Chondrocyte (in vitro differentiated cells): ENCODE measurements around the gene RAVER2. TPM values are rescaled to one million over a fixed set of nuclear protein-coding genes. Genes with fewer than 3 reads are reported as not detected.

Experiments used
- DNase-seq: peaks from one replicate; pipeline ENCODE4 v3.0.0; 2021; ENCODE audit warnings: mixed read lengths, low spot score
- H3K27ac Mint-ChIP-seq: one replicate; pipeline ENCODE4 v1.8.0; 2021; ENCODE audit warnings: mild to moderate bottlenecking, moderate library complexity, mixed read lengths; ENCODE audit not compliant: unreplicated experiment
- H3K27me3 Mint-ChIP-seq: 2 replicates; pipeline ENCODE4 v1.8.0; 2021; ENCODE audit warnings: low read depth, mixed read lengths
- H3K36me3 Mint-ChIP-seq: 2 replicates; pipeline ENCODE4 v1.8.0; 2021; ENCODE audit warnings: low read depth, mixed read lengths
- H3K4me1 Mint-ChIP-seq: 2 replicates; pipeline ENCODE4 v1.8.0; 2021; ENCODE audit warnings: low read depth, mild to moderate bottlenecking, mixed read lengths
- H3K4me3 Mint-ChIP-seq: one replicate; pipeline ENCODE4 v1.8.0; 2021; ENCODE audit warnings: mild to moderate bottlenecking, moderate library complexity, mixed read lengths; ENCODE audit not compliant: unreplicated experiment
- H3K9me3 Mint-ChIP-seq: 2 replicates; pipeline ENCODE4 v1.8.0; 2021; ENCODE audit warnings: low read depth, mixed read lengths
- CTCF ChIP-seq: fragments of 200-600 bp; sonication (generic); IDR thresholded peaks from 2 replicates; pipeline ENCODE4 v1.5.0; 2021; ENCODE audit warnings: antibody characterized with exemption, mild to moderate bottlenecking, moderate library complexity
- total RNA-seq: library from RNA; stranded (reverse); gene quantifications from 3 replicates; pipeline ENCODE4 v1.2.1, GENCODE V29; 2021

RAVER2 gene
- total RNA-seq, 1 donor from 2014 or later: 16.4 TPM

- no peaks in the 10 kb centered on the region for H3K36me3 Mint-ChIP-seq
- TF ChIP-seq CTCF: no peak
- peak overlapping the region; percentile 59 for H3K27ac Mint-ChIP-seq
- H3K4me1 Mint-ChIP-seq: peaks cover 29% of the 10 kb centered on the region
- no peaks in the 10 kb centered on the region for H3K27me3 Mint-ChIP-seq
- no peak for DNase-seq
- H3K4me3 Mint-ChIP-seq: peak overlapping the region; percentile 75
- H3K9me3 Mint-ChIP-seq: no peaks in the 10 kb centered on the region
Observed at GRCh38 chr1:64743954-64744491, 852 bp upstream of the RAVER2 start.

- Mint-ChIP-seq H3K4me3 (peak overlapping the region; percentile 82), H3K27ac (peak overlapping the region; percentile 85), H3K4me1 (peaks cover 31% of the 10 kb centered on the region), H3K36me3 (no peaks in the 10 kb centered on the region), H3K9me3 (no peaks in the 10 kb centered on the region), H3K27me3 (no peaks in the 10 kb centered on the region)
- no peak for TF ChIP-seq CTCF
- DNase-seq: peak; percentile 90
Observed at GRCh38 chr1:64745181-64745985, 508 bp downstream of the RAVER2 start.

DNA sequence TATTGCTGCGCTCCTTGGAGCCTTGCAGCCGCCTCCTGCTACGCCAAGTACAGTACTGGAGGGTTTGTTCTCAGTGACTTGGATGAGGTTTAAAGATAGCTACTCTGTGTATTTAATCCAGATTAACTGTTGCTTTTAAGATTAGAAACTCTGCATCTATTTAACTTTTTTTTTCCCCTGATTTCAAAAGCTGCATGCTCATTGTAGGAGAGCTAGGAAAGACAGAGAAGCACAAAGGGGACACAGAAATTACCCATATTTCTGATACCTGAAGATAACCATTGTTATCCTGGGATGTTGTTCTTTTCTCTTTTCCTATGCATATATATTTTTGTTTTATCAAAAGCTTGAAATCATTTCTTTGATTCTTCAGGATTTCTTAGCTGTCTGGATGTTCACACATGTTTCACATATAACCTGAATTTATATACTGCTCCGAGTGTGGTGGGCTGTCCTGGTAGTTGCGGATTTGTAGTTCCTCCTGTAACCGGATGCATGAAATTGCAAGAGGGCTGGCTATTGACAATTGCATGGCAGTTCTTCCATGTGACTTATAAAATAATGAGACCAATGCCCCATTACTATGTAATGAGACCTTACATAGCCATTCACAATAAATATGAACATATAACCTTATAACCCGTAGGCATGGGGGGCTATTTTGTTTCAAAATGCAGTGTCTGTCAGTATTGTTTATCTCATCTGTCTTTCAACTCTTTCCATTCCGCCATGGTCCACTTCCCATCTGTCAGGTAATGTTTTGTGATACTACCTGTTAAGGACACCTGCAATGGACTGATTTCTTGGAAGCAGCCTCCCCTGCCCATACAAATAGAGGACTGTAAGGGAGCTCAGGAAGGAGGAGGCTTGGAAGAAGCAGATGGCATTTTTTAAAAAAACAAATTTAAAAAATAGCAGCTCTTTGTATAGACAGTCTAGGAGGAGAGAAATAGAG is 1.4 kb downstream of the RAVER2 start:
- Mint-ChIP-seq H3K27me3 (no peaks in the 10 kb centered on the region), H3K9me3 (no peaks in the 10 kb centered on the region), H3K4me1 (peaks cover 38% of the 10 kb centered on the region), H3K27ac (peak overlapping the region; percentile 85), H3K4me3 (peak overlapping the region; percentile 82), H3K36me3 (no peaks in the 10 kb centered on the region)
- no peak for DNase-seq
- no peak for TF ChIP-seq CTCF

DNA sequence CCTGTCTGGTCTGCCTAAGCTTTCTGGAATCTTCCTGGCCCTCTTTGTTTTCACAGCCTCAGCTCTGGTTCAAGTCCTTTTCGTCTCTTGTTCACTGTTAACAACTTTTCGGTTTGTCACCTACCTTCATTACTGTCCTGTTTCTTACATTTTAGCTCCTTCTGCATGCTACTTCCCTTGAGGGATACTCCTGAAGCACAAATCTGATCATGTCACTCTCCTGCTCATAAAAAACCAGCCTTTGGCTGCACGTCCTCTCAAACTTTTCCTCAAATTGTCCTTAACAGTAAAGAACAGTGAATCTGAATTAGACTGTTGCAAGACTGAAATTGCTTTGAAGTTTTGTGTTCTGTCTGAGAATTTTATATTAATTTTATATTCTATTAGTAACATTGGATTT is 3.3 kb downstream of the RAVER2 start:
- no peaks in the 10 kb centered on the region for H3K27me3 Mint-ChIP-seq
- no peak for DNase-seq
- H3K4me3 Mint-ChIP-seq: no peak overlapping the region
- peak overlapping the region; percentile 0 for H3K27ac Mint-ChIP-seq
- peaks cover 41% of the 10 kb centered on the region for H3K4me1 Mint-ChIP-seq
- H3K9me3 Mint-ChIP-seq: no peaks in the 10 kb centered on the region
- TF ChIP-seq CTCF: no peak
- no peaks in the 10 kb centered on the region for H3K36me3 Mint-ChIP-seq

- no peaks in the 10 kb centered on the region for H3K9me3 Mint-ChIP-seq
Observed at GRCh38 chr1:64748706-64749105, 3.8 kb downstream of the RAVER2 start.

More at GRCh38 chr1:64748706-64749105, 3.8 kb downstream of the RAVER2 start:
- no peak for DNase-seq
- no peaks in the 10 kb centered on the region for H3K36me3 Mint-ChIP-seq
- no peaks in the 10 kb centered on the region for H3K27me3 Mint-ChIP-seq
- H3K4me3 Mint-ChIP-seq: no peak overlapping the region
- peaks cover 41% of the 10 kb centered on the region for H3K4me1 Mint-ChIP-seq
- no peak overlapping the region for H3K27ac Mint-ChIP-seq
- no peak for TF ChIP-seq CTCF
